Smooth muscle cell (in vitro differentiated cells): Measurements from ENCODE around the gene SGTA. TPM values are rescaled to one million over a fixed set of nuclear protein-coding genes. Genes with fewer than 3 reads are reported as not detected.

Source experiments
- DNase-seq: peaks from one replicate; lab custom pipeline; 2025; ENCODE audit not compliant: unreplicated experiment; lab: John Stamatoyannopoulos, UW
- H2AFZ ChIP-seq: fragments of 200-600 bp; sonication (generic); 2 replicates; pipeline ENCODE4 v1.6.0; 2016; ENCODE audit warnings: antibody characterized with exemption, low read depth, mild to moderate bottlenecking
- H3F3A ChIP-seq: fragments of 200-600 bp; sonication (generic); 2 replicates; pipeline ENCODE4 v1.6.0; 2017; ENCODE audit warnings: antibody characterized with exemption, low read depth
- H3K27ac ChIP-seq: fragments of 200-600 bp; sonication (generic); 2 replicates; pipeline ENCODE4 v1.5.1; 2016; ENCODE audit warnings: low read depth, mild to moderate bottlenecking
- H3K27me3 ChIP-seq: fragments of 200-600 bp; sonication (generic); 2 replicates; pipeline ENCODE4 v1.6.1; 2016; ENCODE audit warnings: low read depth, mild to moderate bottlenecking
- H3K36me3 ChIP-seq: fragments of 200-600 bp; sonication (generic); 2 replicates; pipeline ENCODE4 v1.5.1; 2016; ENCODE audit warnings: low read depth
- H3K4me1 ChIP-seq: fragments of 200-600 bp; sonication (generic); 2 replicates; pipeline ENCODE4 v1.5.1; 2016; ENCODE audit warnings: low read depth
- H3K4me2 ChIP-seq: fragments of 200-600 bp; sonication (generic); 2 replicates; pipeline ENCODE4 v1.6.0; 2016; ENCODE audit warnings: mild to moderate bottlenecking
- H3K4me3 ChIP-seq: fragments of 200-600 bp; sonication (generic); 2 replicates; pipeline ENCODE4 v1.5.1; 2016; ENCODE audit warnings: mild to moderate bottlenecking
- H3K79me2 ChIP-seq: fragments of 200-600 bp; sonication (generic); 2 replicates; pipeline ENCODE4 v1.6.0; 2016; ENCODE audit warnings: low read depth, mild to moderate bottlenecking
- H3K9ac ChIP-seq: fragments of 200-600 bp; sonication (generic); 2 replicates; pipeline ENCODE4 v1.6.0; 2016; ENCODE audit warnings: low read depth
- H3K9me3 ChIP-seq: fragments of 200-600 bp; sonication (generic); replicated peaks from 2 replicates; pipeline ENCODE4 v1.5.1; 2016; ENCODE audit warnings: low read depth
- H4K20me1 ChIP-seq: fragments of 200-600 bp; sonication (generic); 2 replicates; pipeline ENCODE4 v1.6.0; 2016; ENCODE audit warnings: low read depth
- CTCF ChIP-seq: fragments of 200-600 bp; sonication (generic); IDR thresholded peaks from 2 replicates; pipeline ENCODE4 v1.5.1; 2017; ENCODE audit warnings: borderline replicate concordance, mild to moderate bottlenecking, antibody characterized with exemption; ENCODE audit not compliant: insufficient read depth, poor library complexity, severe bottlenecking
- WGBS: methylation state at CpG from one replicate; pipeline ENCODE4 v1.1.7; 2016; ENCODE audit warnings: low lambda C conversion rate; 5-methylcytosine and 5-hydroxymethylcytosine counted together
- polyA plus RNA-seq: library from polyadenylated mRNA; unstranded; fragments of >200 nt; fragmentation: Nextera tagmentation; extraction: Ambion mirVana; gene quantifications from 2 replicates; pipeline ENCODE4 v1.2.1, GENCODE V29; 2016
- total RNA-seq: library from RNA; depleted of rRNA; stranded (reverse); fragments of >200 nt; gene quantifications from 2 replicates; pipeline ENCODE4 v1.2.3, GENCODE V29; 2014

Gene SGTA
- total and polyA plus RNA-seq, 2 experiments from 2014 or later: 34.4 to 71.2 TPM

GRCh38 chr19:2766594-2767372 lies 16.3 kb downstream of the SGTA start:
- H3K4me2 ChIP-seq: no peak overlapping the region
- H3F3A ChIP-seq: no peaks in the 10 kb centered on the region
- TF ChIP-seq CTCF: no peak
- peaks cover 48% of the 10 kb centered on the region for H4K20me1 ChIP-seq
- H3K4me3 ChIP-seq: no peak overlapping the region
- no peaks in the 10 kb centered on the region for H3K36me3 ChIP-seq
- 98% methylated on average over 34 of the region's 35 CpGs for WGBS
- H3K27me3 ChIP-seq: no peaks in the 10 kb centered on the region
- H2AFZ ChIP-seq: no peak overlapping the region
- no peak overlapping the region for H3K27ac ChIP-seq
- DNase-seq: no peak
- H3K79me2 ChIP-seq: peaks cover 40% of the 10 kb centered on the region
- no peaks in the 10 kb centered on the region for H3K9me3 ChIP-seq
- H3K4me1 ChIP-seq: no peaks in the 10 kb centered on the region
- no peak overlapping the region for H3K9ac ChIP-seq

- Histone ChIP-seq H3F3A (no peaks in the 10 kb centered on the region), H4K20me1 (peaks cover 34% of the 10 kb centered on the region), H3K9ac (no peak overlapping the region), H3K4me3 (no peak overlapping the region), H3K4me2 (no peak overlapping the region), H2AFZ (no peak overlapping the region), H3K9me3 (no peaks in the 10 kb centered on the region), H3K27me3 (no peaks in the 10 kb centered on the region), H3K27ac (no peak overlapping the region), H3K36me3 (no peaks in the 10 kb centered on the region), H3K4me1 (no peaks in the 10 kb centered on the region), H3K79me2 (peaks cover 26% of the 10 kb centered on the region)
- 97% methylated on average over 15 of the region's 15 CpGs for WGBS
- TF ChIP-seq CTCF: no peak
- no peak for DNase-seq
These were observed 17.7 kb downstream of the SGTA start for GRCh38 chr19:2765376-2765775.

- 98% methylated on average over 20 of the region's 21 CpGs for WGBS
These were observed 18.1 kb downstream of the SGTA start for GRCh38 chr19:2764945-2765344.

More at GRCh38 chr19:2764945-2765344, 18.1 kb downstream of the SGTA start:
- no peak overlapping the region for H3K4me2 ChIP-seq
- no peaks in the 10 kb centered on the region for H3K9me3 ChIP-seq
- H3K4me1 ChIP-seq: no peaks in the 10 kb centered on the region
- H2AFZ ChIP-seq: no peak overlapping the region
- H3K4me3 ChIP-seq: no peak overlapping the region
- no peaks in the 10 kb centered on the region for H3K27me3 ChIP-seq
- no peak overlapping the region for H3K27ac ChIP-seq
- H3K36me3 ChIP-seq: no peaks in the 10 kb centered on the region
- H3F3A ChIP-seq: no peaks in the 10 kb centered on the region
- peaks cover 30% of the 10 kb centered on the region for H4K20me1 ChIP-seq
- H3K79me2 ChIP-seq: peaks cover 22% of the 10 kb centered on the region
- no peak for TF ChIP-seq CTCF
- H3K9ac ChIP-seq: no peak overlapping the region
- no peak for DNase-seq
